Parathyroid adenoma (tissue), 2 donors: ENCODE data around the gene UBE2D2.

Experiments
- H2AFZ ChIP-seq: fragments of 300-600 bp; sonication (generic); one replicate; pipeline ENCODE4 v1.7.0; 2017; ENCODE audit warnings: antibody characterized with exemption, mild to moderate bottlenecking
- H3K27ac ChIP-seq: fragments of 300-600 bp; sonication (generic); one replicate; pipeline ENCODE4 v1.7.0; 2017
- H3K27me3 ChIP-seq: fragments of 300-600 bp; sonication (generic); one replicate; pipeline ENCODE4 v1.7.0; 2017; ENCODE audit warnings: low read length; ENCODE audit not compliant: control insufficient read depth, insufficient read depth
- H3K36me3 ChIP-seq: fragments of 300-600 bp; sonication (generic); one replicate; pipeline ENCODE4 v1.7.0; 2017; ENCODE audit warnings: low read length; ENCODE audit not compliant: control insufficient read depth, insufficient read depth
- H3K4me1 ChIP-seq: fragments of 300-600 bp; sonication (generic); one replicate; pipeline ENCODE4 v1.7.0; 2017; ENCODE audit warnings: control low read depth
- H3K4me2 ChIP-seq: fragments of 300-600 bp; sonication (generic); one replicate; pipeline ENCODE4 v1.7.0; 2017; ENCODE audit warnings: low read length
- H3K4me3 ChIP-seq: fragments of 300-600 bp; sonication (generic); one replicate; pipeline ENCODE4 v1.7.0; 2017; ENCODE audit warnings: low read depth, low read length
- H3K79me2 ChIP-seq: fragments of 300-600 bp; sonication (generic); one replicate; pipeline ENCODE4 v1.7.0; 2017; ENCODE audit warnings: control low read depth
- H3K9ac ChIP-seq: fragments of 300-600 bp; sonication (generic); one replicate; pipeline ENCODE4 v1.7.0; 2017; ENCODE audit warnings: mild to moderate bottlenecking
- H3K9me3 ChIP-seq: fragments of 300-600 bp; sonication (generic); one replicate; pipeline ENCODE4 v1.7.0; 2017; ENCODE audit warnings: low read length; ENCODE audit not compliant: control insufficient read depth
- CTCF ChIP-seq: fragments of 300-600 bp; sonication (generic); IDR thresholded peaks from one replicate; pipeline ENCODE4 v1.7.0; 2017; ENCODE audit warnings: antibody characterized with exemption, mild to moderate bottlenecking
- donor health status: primary hyperparathyroidism.

Gene UBE2D2

GRCh38 chr5:139569270-139569955, 8.3 kb downstream of the UBE2D2 start:
- Histone ChIP-seq H3K36me3 (no peaks in the 10 kb centered on the region), H3K9ac (no peak overlapping the region), H2AFZ (no peak overlapping the region), H3K4me3 (no peak overlapping the region), H3K27ac (no peak overlapping the region), H3K4me2 (no peak overlapping the region), H3K79me2 (peaks cover 78% of the 10 kb centered on the region), H3K4me1 (peaks cover 13% of the 10 kb centered on the region), H3K9me3 (no peaks in the 10 kb centered on the region), H3K27me3 (no peaks in the 10 kb centered on the region)
- TF ChIP-seq CTCF = no peak

- no peak for TF ChIP-seq CTCF
- H3K79me2 ChIP-seq = peaks cover 75% of the 10 kb centered on the region
- no peaks in the 10 kb centered on the region for H3K36me3 ChIP-seq
- H3K4me3 ChIP-seq = no peak overlapping the region
- no peaks in the 10 kb centered on the region for H3K27me3 ChIP-seq
- H3K9ac ChIP-seq = no peak overlapping the region
- H3K27ac ChIP-seq = no peak overlapping the region
- H3K4me1 ChIP-seq = no peaks in the 10 kb centered on the region
- no peak overlapping the region for H3K4me2 ChIP-seq
- no peak overlapping the region for H2AFZ ChIP-seq
- H3K9me3 ChIP-seq = no peaks in the 10 kb centered on the region
Measured at GRCh38 chr5:139571543-139571942, 10.4 kb downstream of the UBE2D2 start.

GRCh38 chr5:139571966-139572365, 10.8 kb downstream of the UBE2D2 start:
- H3K36me3 ChIP-seq = no peaks in the 10 kb centered on the region

GRCh38 chr5:139574641-139575312, 13.6 kb downstream of the UBE2D2 start:
- Histone ChIP-seq H3K27me3 (no peaks in the 10 kb centered on the region), H3K36me3 (no peaks in the 10 kb centered on the region), H3K9me3 (no peaks in the 10 kb centered on the region), H3K4me3 (no peak overlapping the region), H3K79me2 (peaks cover 70% of the 10 kb centered on the region), H3K4me2 (no peak overlapping the region), H3K9ac (no peak overlapping the region), H3K27ac (no peak overlapping the region), H2AFZ (no peak overlapping the region), H3K4me1 (peaks cover 5% of the 10 kb centered on the region)
- peak; percentile 54 for TF ChIP-seq CTCF

More at GRCh38 chr5:139571966-139572365, 10.8 kb downstream of the UBE2D2 start:
- Histone ChIP-seq H3K27ac (no peak overlapping the region), H3K4me2 (no peak overlapping the region), H3K79me2 (peaks cover 72% of the 10 kb centered on the region), H3K9me3 (no peaks in the 10 kb centered on the region), H3K4me3 (no peak overlapping the region), H2AFZ (no peak overlapping the region), H3K27me3 (no peaks in the 10 kb centered on the region), H3K9ac (no peak overlapping the region), H3K4me1 (no peaks in the 10 kb centered on the region)
- TF ChIP-seq CTCF = no peak

GRCh38 chr5:139575313-139575646, 14.1 kb downstream of the UBE2D2 start:
- Histone ChIP-seq H3K9ac (no peak overlapping the region), H3K4me1 (peaks cover 5% of the 10 kb centered on the region), H3K4me2 (no peak overlapping the region), H3K79me2 (peaks cover 71% of the 10 kb centered on the region), H3K4me3 (no peak overlapping the region), H3K36me3 (no peaks in the 10 kb centered on the region), H3K27me3 (no peaks in the 10 kb centered on the region), H3K27ac (no peak overlapping the region), H2AFZ (no peak overlapping the region), H3K9me3 (no peaks in the 10 kb centered on the region)
- no peak for TF ChIP-seq CTCF
